ENCODE data around the gene NME7.
"Not testable (repeated sequence)": the region's sequence is repeated elsewhere in the genome, so short reads cannot be mapped to it uniquely, and the experiment has no call there.

NME7 gene

GRCh38 chr1:169186106-169186505 is 181.5 kb downstream of the NME7 start:
- no peak overlapping the region for H3K4me3 ChIP-seq (ENCODE audit: low read depth, low read length)
- DNase-seq (ENCODE audit: low read depth): no peak

- DNase-seq (ENCODE audit: low read depth): no peak
- no peak overlapping the region for H3K4me3 ChIP-seq (ENCODE audit: low read depth, low read length)
These were observed 182.8 kb downstream of the NME7 start for GRCh38 chr1:169184812-169185211.

GRCh38 chr1:169180174-169180573 is 187.4 kb downstream of the NME7 start:
- no peak overlapping the region for H3K4me3 ChIP-seq (ENCODE audit: low read depth, low read length)
- DNase-seq (ENCODE audit: low read depth): no peak

- not testable (repeated sequence) for DNase-seq (ENCODE audit: low read depth); H3K4me3 ChIP-seq (ENCODE audit: low read depth, low read length)
These were observed 188.2 kb downstream of the NME7 start for GRCh38 chr1:169179431-169179830.

- no peak overlapping the region for H3K4me3 ChIP-seq (ENCODE audit: low read depth, low read length)
- no peak for DNase-seq (ENCODE audit: low read depth)
These were observed 192.1 kb downstream of the NME7 start for GRCh38 chr1:169175461-169175860.

- DNase-seq (ENCODE audit: low read depth): no peak
- H3K4me3 ChIP-seq (ENCODE audit: low read depth, low read length): no peak overlapping the region
These were observed 204.5 kb downstream of the NME7 start for GRCh38 chr1:169163059-169163458.

- H3K4me3 ChIP-seq (ENCODE audit: low read depth, low read length): no peak overlapping the region
- DNase-seq (ENCODE audit: low read depth): peak; percentile 6
These were observed 206.0 kb downstream of the NME7 start for GRCh38 chr1:169161496-169162194.

- DNase-seq (ENCODE audit: low read depth): peak; percentile 14
- no peak overlapping the region for H3K4me3 ChIP-seq (ENCODE audit: low read depth, low read length)
These were observed 206.6 kb downstream of the NME7 start for GRCh38 chr1:169160845-169161495.

GRCh38 chr1:169156580-169156979 is 211.0 kb downstream of the NME7 start:
- no peak overlapping the region for H3K4me3 ChIP-seq (ENCODE audit: low read depth, low read length)
- DNase-seq (ENCODE audit: low read depth): no peak

- H3K4me3 ChIP-seq (ENCODE audit: low read depth, low read length): no peak overlapping the region
- no peak for DNase-seq (ENCODE audit: low read depth)
These were observed 211.9 kb downstream of the NME7 start for GRCh38 chr1:169155675-169156074.

GRCh38 chr1:169151338-169151837 is 216.2 kb downstream of the NME7 start:
- no peak for DNase-seq (ENCODE audit: low read depth)
- no peak overlapping the region for H3K4me3 ChIP-seq (ENCODE audit: low read depth, low read length)

GRCh38 chr1:169150641-169151337 is 216.8 kb downstream of the NME7 start:
- no peak for DNase-seq (ENCODE audit: low read depth)
- no peak overlapping the region for H3K4me3 ChIP-seq (ENCODE audit: low read depth, low read length)

- DNase-seq (ENCODE audit: low read depth): no peak
- no peak overlapping the region for H3K4me3 ChIP-seq (ENCODE audit: low read depth, low read length)
These were observed 217.9 kb downstream of the NME7 start for GRCh38 chr1:169149555-169150286.

- no peak for DNase-seq (ENCODE audit: low read depth)
- H3K4me3 ChIP-seq (ENCODE audit: low read depth, low read length): no peak overlapping the region
These were observed 218.9 kb downstream of the NME7 start for GRCh38 chr1:169148472-169149252.

- no peak overlapping the region for H3K4me3 ChIP-seq (ENCODE audit: low read depth, low read length)
- DNase-seq (ENCODE audit: low read depth): no peak
These were observed 220.9 kb downstream of the NME7 start for GRCh38 chr1:169146576-169147214.

- H3K4me3 ChIP-seq (ENCODE audit: low read depth, low read length): no peak overlapping the region
- DNase-seq (ENCODE audit: low read depth): no peak
These were observed 222.5 kb downstream of the NME7 start for GRCh38 chr1:169144941-169145626.

GRCh38 chr1:169143984-169144383 is 223.6 kb downstream of the NME7 start:
- DNase-seq (ENCODE audit: low read depth): no peak
- H3K4me3 ChIP-seq (ENCODE audit: low read depth, low read length): no peak overlapping the region

GRCh38 chr1:169143346-169143745 is 224.3 kb downstream of the NME7 start:
- no peak overlapping the region for H3K4me3 ChIP-seq (ENCODE audit: low read depth, low read length)
- DNase-seq (ENCODE audit: low read depth): no peak
